ENCODE measurements around the gene PRCD.

Gene PRCD

DNA sequence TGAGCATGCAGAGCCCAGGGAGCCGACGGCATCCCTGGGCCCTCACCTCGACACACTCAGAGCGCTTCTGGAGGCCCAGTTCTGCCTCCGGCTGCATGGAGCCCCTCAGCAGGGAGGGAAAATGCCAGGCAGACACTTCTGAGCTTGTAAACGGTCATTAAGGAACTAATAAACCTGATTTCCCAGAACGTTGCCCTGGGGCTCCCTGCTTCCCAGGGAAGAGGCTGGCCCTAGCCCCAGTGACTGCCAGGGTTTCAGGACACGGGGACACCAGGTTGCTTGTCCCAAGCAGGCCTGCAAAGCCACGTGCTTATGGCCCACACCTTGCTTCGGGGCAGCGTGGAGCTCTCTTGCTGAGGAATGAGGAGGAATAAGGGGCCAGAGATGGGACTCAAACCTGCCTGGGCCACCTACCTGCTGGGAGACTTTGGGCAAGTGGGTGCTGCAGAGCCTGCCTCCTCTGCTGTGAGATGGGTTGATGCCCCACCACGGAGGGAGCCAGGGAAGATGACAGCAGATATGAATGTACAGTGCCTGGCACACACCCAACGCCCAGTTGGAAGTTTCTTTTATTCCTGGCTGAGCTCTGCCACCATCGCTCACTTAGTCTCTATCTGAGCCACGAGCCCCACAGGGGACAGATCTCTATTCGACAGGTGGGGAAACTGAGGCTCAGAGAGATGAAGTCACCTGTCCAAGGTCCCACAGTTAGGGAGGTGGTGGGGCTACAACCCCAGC, 44.0 kb upstream of the PRCD start:
- no peak for TF ChIP-seq CTCF (conservative IDR thresholded peaks at IDR 0.05; ENCODE audit: low read depth, low read length)
- H3K4me3 ChIP-seq (ENCODE audit: low read depth, low read length): no peak overlapping the region
- no peak for DNase-seq (ENCODE audit: low read depth)

DNA sequence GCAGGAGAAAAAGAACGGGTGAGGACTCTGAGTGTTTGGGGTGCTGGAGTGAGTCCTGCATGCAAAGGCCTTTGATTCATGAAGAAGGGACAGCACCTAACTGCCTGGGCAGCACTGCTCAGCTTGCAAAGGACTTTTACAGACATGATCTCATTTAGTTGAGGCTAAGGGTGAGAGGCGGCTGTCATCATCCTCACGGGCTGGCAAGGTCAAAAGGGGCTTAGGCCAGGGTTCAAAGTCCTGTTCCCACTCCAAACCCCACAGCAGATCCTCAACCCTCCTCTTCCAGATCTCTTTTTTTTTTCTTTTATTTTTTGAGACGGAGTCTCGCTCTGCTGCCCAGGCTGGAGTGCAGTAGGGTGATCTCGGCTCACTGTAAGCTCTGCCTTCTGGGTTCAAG, 43.4 kb upstream of the PRCD start:
- no peak overlapping the region for H3K4me3 ChIP-seq (ENCODE audit: low read depth, low read length)
- no peak for TF ChIP-seq CTCF (conservative IDR thresholded peaks at IDR 0.05; ENCODE audit: low read depth, low read length)

DNA sequence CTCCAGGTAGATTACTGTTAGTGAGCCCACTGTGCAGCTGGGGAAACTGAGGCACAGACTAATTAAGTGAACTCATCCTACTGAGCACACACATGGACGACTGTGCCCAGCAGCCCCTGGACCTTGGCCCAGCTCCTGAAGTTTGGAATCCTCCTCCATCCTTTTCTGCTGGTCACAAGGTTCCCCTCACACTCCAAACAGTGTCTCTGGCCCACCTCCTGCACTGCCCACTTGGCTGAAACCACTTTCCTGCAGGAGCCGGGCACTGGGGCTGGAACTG, 42.2 kb upstream of the PRCD start:
- peak overlapping the region; percentile 37 for H3K4me3 ChIP-seq (ENCODE audit: low read depth, low read length)
- TF ChIP-seq CTCF (conservative IDR thresholded peaks at IDR 0.05; ENCODE audit: low read depth, low read length): no peak
- DNase-seq (ENCODE audit: low read depth): no peak

More for the DNA sequence above, 43.4 kb upstream of the PRCD start:
- no peak for DNase-seq (ENCODE audit: low read depth)

DNA sequence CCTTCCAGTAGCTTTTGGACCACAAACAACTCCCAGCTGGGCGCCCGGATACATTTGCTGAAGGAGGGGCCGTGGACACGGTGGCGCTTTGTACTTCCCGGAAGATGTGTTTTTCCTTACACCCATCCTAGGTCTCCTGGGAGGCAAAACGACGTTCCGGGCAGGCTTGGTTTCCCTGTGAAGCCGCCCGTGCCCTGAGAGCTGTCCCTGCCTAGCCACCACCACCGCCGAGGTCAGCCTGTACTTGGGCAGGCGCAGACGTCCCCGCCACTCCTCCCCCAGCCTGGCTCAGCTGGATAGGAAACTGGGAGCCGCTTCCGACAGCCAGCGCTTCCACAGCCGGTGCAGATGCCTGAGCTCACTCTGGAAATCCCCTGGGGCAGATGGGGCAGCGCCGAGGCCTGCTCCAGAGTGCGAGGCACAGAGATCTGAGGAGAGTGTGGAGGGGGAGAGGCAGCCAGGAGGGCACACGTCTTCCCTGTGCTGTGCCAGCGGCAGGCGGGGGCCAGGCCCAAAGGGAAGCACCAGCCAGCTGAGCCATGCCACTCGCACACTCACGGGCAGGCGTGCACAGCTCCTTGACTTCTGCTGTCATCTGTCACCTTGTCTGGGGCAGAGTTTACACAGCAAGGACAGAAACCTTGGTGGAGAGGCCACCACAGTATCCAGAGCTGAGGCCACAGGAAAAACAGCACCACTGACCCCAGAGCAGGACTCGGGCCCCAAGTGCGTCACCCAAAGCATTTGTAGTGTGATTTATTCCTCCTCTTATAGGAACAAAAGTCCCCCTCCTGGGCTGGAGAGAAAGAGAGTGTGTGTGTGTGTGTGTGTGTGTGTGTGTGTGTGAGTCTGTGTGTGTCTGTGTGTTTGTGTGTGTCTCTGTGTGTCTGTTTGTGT, 41.6 kb upstream of the PRCD start:
- peak; percentile 90 for DNase-seq (ENCODE audit: low read depth)
- TF ChIP-seq CTCF (conservative IDR thresholded peaks at IDR 0.05; ENCODE audit: low read depth, low read length): no peak
- peak overlapping the region; percentile 37 for H3K4me3 ChIP-seq (ENCODE audit: low read depth, low read length)

GRCh38 chr17:76498876-76499251, 41.0 kb upstream of the PRCD start:
- DNase-seq (ENCODE audit: low read depth): no peak
- H3K4me3 ChIP-seq (ENCODE audit: low read depth, low read length): no peak overlapping the region
- TF ChIP-seq CTCF (conservative IDR thresholded peaks at IDR 0.05; ENCODE audit: low read depth, low read length): no peak

GRCh38 chr17:76499267-76499667, 40.6 kb upstream of the PRCD start:
- H3K4me3 ChIP-seq (ENCODE audit: low read depth, low read length): peak overlapping the region; percentile 11
- no peak for DNase-seq (ENCODE audit: low read depth)

More at GRCh38 chr17:76499267-76499667, 40.6 kb upstream of the PRCD start:
- no peak for TF ChIP-seq CTCF (conservative IDR thresholded peaks at IDR 0.05; ENCODE audit: low read depth, low read length)

Data from choroid plexus epithelial cell (primary cell).